GM21390 (cell line): ENCODE data around the gene POLR1H.
"Not testable (repeated sequence)": the region's sequence is repeated elsewhere in the genome, so short reads cannot be mapped to it uniquely, and the experiment has no call there.

ENCODE experiments used
- ATAC-seq: cut with Tn5 transposase; IDR thresholded peaks from one replicate; pipeline ENCODE4 v1.9.1; 2021; ENCODE audit not compliant: unreplicated experiment

POLR1H gene

DNA sequence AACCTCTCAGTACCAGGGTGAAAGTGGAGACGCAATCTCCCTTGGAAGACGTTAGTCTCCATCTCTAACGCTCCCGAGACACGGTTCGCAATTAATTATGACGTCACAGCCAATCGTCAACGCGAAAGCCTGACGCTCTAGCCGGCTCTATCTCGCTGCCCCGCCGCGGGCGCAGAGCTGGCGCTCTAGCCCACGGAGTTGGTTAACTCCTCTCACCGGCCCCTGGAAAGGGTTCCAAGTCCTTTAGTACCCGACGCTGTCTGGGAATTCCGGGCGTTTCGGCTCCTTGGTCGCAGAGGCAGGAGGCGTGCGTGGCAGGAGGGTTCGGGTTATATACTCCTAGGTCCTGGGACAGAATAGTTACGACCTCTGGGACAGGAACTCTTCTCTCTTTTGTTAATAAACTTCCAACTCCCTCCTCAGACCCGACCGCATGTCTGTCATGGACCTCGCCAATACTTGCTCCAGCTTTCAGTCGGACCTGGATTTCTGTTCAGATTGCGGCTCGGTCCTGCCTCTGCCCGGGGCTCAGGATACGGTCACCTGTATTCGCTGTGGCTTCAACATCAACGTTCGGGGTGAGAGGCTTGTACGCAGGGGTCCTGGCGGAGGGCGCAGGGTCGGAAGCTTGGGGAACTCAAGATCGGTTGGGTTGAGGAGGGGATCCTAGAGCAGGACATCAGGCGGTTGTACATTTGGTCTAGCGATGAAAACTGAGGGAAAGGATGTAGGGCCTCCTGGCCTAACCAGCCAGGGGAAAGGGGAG, at the start of gene POLR1H:
Gene POLR1H, plus strand, starts transcription at position 174 of the 766 bp plus-strand sequence. Its CDS starts 260 bp downstream, at position 434.
- ATAC-seq: peak; percentile 82

DNA sequence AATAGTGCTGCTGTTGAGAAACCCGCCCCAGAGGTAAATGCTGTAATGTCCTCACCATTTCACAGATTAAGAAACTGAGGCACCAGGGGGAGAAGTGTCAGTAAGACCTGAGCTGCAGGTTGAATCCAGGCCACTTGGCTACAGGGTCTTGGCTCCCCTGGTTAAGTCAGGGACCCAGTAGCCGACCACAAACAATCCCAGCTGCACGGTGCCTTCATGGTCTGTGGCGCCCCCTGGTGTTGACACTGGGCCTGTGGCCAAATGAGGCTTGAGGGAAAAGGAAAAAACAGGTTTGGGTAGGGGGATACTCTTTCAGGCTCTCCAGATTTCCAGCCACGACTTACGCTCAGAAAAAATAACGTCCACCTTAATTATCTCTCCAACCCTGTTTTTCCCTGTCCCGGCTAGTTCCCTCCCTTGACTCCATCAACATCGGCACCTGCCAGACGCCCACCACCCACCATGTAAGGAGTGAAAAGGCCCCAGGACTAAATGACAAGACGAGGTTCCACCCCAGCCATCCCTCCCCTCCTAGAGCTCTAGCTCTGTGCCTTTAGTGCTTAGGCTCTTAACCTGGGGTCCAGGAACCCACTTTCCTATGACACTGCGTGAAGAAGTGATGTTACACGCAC, 47.7 kb upstream of the POLR1H start:
- ATAC-seq: no peak

DNA sequence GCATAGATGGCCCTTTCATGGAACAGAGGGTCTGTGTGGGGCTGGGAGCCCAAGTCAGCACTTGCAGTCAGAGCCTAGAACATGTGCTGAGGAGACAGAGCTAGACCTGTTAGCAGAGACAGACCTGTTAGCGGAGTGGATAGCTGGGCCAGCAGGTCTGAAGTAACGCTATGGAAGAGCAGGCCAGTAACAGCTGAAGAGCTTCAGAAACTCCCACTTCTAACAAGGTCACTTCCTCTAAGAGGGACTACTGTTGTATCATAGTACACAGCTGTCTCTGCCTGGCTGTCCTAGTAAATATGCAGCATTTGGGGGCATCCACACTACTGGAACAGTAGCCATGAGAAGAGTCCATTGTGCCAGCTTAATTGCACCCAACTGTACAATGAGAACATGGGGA, 41.2 kb upstream of the POLR1H start:
- ATAC-seq: no peak

GRCh38 chr6:30020626-30021025, 40.4 kb upstream of the POLR1H start:
- ATAC-seq: no peak

DNA sequence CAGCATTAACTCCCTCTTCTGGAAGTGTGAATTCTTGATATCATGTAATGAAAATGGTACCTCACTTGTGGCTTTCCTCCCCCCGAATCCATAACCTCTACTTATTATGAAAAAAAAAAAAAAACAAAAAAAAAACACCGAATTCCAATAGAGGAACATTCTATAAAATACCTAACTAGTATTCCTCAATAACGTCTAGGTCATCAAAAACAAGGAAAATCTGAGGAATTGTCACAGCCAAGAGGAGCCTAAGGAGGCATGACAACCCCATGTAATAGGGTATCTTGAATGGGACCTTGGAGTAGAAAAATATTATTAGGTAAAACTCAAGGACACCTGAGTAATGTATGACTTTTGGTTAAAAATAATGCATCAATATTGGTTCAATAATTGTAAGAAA, 38.9 kb upstream of the POLR1H start:
- no peak for ATAC-seq

DNA sequence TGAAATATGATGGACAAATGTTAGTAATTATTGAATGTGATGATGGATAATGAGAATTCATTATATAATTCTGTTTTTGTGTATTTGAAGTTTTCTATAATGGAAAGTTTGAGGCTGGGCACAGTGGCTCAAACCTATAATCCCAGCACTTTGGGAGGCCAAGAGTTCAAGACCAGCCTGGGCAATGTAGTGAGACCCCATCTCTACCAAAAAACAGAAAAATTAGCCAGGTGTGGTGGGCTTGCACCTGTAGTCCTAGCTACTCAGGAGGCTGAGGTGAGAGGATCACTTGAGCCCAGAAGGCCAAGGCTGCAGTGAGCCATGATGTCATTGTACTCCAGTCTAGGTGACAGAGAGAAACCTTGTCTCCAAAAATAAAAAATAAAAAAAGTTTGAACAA, 38.4 kb upstream of the POLR1H start:
- not testable (repeated sequence) for ATAC-seq

- ATAC-seq: no peak
Measured at GRCh38 chr6:30025186-30025585, 35.9 kb upstream of the POLR1H start.

- ATAC-seq: no peak
Measured at GRCh38 chr6:30029588-30029987, 31.5 kb upstream of the POLR1H start.

DNA sequence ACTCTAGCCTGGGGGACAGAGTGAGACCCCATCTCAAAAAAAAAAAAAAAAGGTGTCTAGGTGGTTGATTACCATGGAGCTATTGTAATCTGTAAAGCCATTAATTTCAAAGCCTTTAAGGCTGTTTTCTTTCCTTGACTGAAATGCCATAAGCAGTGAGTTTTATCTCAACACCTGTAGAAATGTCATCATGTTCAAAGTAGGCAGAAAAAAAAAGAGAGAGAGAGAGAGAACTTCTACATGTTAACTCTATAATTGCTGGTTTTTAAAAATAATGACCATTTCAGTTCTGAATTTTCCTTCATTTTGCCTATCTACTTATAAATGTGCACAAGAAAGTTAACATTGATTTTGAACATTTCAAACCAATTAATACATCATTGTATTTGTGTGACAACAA, 29.7 kb upstream of the POLR1H start:
- no peak for ATAC-seq

GRCh38 chr6:30033440-30033839, 27.6 kb upstream of the POLR1H start:
- ATAC-seq: not testable (repeated sequence)

GRCh38 chr6:30035784-30036183, 25.3 kb upstream of the POLR1H start:
- ATAC-seq: no peak

- no peak for ATAC-seq
Measured at GRCh38 chr6:30037182-30037788, 23.8 kb upstream of the POLR1H start.

DNA sequence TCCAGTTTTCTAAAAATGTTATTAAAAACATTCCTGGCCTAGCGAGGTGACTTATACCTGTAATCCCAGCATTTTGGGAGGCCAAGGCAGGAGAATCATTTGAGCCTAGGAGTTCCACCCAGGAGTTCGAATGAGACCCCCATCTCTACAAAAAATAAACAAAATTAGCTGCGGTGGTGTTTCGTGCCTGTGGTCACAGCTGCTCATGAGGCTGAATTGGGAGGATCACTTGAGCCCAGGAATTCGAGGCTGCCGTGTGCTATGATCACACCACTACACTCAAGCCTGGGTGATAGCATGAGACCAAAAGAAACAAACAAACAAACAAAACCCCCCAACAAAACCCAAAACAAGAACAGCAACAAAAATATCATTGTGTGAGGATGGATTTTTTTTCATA, 19.8 kb upstream of the POLR1H start:
- ATAC-seq: no peak

- ATAC-seq: no peak
Measured at GRCh38 chr6:30041821-30042220, 19.2 kb upstream of the POLR1H start.

DNA sequence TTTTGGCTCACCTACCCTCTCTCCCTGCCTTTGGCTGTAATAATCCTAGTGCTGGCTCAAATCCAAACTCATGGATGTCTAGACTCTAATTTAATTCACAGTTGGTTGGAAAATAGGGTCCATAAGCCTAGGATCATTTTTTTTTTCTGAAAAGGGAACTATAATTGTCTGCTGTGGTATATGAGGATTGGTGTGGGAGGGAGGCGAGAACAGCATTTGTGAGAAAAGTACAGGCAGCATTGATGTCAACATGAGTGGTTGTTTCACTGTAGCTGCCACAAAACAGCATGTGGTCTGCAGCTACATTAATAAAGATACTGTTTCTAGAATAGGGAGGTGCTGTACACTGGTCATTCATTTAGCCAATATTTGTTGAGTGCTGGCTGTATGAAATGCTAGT, 18.6 kb upstream of the POLR1H start:
- ATAC-seq: no peak

DNA sequence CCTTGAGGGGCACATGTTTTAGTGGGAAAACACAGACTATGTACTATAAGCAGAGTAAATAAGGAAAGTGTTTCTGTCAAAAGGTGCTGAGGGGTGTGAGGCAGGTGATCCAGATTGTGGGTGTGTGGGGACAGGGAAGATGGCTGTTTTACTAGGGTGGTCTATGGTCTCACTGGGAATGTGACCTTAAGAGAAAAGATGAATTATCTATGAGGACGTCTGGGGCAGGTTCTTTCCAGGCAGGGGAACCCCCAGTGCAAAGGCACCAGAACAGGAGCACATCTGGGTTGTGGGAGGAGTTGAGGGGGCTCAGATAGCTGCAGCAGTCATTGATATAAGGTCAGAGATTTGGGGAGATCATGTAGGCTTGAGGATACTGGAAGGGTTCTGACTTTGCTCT, 18.2 kb upstream of the POLR1H start:
- ATAC-seq: no peak

DNA sequence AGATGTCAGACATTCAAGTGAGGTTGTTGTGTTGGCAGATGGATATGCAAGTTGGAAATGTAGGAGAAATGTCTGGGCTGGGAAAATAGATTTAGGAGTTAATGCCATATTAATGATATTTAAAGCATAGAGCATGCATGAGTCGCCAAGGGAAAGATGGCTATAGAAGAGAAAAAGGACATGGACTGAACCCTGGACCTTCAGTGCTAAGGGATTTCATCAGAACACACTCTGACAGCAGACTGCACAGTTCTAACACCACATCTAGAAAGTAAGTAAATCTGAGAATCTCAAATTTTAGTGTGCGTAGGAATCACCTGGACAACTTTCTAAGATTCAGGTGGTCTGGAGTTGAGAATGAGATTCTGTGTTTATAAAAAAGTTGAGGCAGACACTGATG, 17.3 kb upstream of the POLR1H start:
- no peak for ATAC-seq

DNA sequence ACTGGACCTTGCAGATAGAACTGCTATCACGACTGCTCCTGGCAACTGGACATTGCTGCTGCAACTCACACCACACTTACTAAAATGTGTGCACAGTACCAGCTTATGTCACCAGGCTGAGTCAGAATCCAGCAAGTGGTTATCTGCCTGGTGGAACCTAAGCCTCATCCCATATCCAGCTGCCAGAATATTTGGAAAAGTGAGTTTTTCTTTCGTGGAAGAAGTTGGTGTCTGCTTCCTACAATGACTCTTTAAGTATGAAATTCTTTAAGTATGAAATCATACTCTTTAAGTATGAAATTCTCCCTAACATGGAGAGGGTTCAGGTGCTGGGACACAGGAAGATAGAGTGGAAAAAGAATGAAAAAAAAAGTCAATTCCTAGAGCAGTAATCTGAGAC, 16.4 kb upstream of the POLR1H start:
- no peak for ATAC-seq

DNA sequence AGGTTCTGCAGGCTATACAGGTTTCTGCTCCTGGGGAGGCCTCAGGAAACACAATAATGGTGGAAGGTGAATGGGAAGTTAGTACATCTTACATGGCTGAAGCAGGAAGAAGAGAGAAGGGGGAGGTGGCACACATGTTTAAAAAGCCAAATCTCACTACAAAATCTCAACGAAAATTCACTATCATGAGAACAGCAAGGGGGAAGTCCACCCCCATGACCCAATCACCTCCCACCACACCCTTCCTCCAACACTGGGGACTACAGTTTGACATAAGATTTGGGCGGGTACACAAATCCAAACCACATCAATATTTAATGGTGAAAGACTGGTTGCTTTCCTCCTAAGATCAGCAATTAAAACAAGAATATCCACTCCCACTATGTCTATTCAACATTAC, 13.8 kb upstream of the POLR1H start:
- no peak for ATAC-seq

GRCh38 chr6:30053682-30054081, 7.4 kb upstream of the POLR1H start:
- no peak for ATAC-seq

- no peak for ATAC-seq
Measured at GRCh38 chr6:30055513-30055912, 5.6 kb upstream of the POLR1H start.

GRCh38 chr6:30060606-30061091, 416 bp upstream of the POLR1H start:
- peak; percentile 19 for ATAC-seq
